Loucy (cell line): ENCODE measurements around the gene PDLIM7.

Source experiments
- EZH2phosphoT487 ChIP-seq: fragments of 200-600 bp; IDR thresholded peaks from 2 replicates; pipeline ENCODE4 v1.6.1; 2018; ENCODE audit warnings: antibody characterized with exemption, mild to moderate bottlenecking, moderate library complexity, borderline replicate concordance
- TF ChIP-seq, protein P1 (sequence below): fragments of 200-600 bp; sonication (generic); conservative IDR thresholded peaks from 2 replicates; pipeline ENCODE4 v1.5.1; 2014; ENCODE audit warnings: mild to moderate bottlenecking, antibody characterized with exemption, low read length

DNA sequence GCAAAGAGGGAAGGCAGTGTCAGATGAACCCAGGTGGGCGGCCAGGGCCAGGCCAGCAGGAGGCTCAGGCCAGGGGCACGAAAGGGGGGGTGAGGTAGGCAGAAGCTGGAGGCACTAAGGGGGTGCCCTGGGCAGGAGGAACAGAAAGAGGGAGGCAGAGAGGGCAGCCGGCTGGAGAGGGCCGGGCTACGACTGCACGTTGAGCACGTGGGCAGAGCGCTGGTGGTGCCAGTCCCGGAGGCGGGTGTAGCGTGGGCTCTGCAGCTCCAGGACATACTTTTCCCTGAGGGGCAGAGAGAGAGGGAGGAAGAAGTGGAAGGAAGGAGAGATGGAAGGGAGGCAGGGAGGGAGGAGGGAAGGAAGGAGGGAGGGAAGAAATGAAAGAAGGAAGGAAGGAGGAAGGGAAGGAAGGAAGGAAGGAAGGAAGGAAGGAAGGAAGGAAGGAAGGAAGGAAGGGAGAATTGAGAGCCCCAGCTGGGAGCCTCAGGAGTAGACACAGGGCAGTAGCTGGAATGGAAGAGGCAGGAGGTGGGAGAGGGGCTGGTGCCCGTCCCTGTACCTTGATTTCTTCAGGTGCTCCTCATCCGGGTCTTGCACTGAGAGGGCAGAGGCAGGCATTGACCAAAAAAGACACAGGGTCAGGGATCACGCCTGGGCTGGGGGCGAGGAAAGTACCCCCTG lies 7.0 kb downstream of the PDLIM7 start:
- TF ChIP-seq, protein P1, sequence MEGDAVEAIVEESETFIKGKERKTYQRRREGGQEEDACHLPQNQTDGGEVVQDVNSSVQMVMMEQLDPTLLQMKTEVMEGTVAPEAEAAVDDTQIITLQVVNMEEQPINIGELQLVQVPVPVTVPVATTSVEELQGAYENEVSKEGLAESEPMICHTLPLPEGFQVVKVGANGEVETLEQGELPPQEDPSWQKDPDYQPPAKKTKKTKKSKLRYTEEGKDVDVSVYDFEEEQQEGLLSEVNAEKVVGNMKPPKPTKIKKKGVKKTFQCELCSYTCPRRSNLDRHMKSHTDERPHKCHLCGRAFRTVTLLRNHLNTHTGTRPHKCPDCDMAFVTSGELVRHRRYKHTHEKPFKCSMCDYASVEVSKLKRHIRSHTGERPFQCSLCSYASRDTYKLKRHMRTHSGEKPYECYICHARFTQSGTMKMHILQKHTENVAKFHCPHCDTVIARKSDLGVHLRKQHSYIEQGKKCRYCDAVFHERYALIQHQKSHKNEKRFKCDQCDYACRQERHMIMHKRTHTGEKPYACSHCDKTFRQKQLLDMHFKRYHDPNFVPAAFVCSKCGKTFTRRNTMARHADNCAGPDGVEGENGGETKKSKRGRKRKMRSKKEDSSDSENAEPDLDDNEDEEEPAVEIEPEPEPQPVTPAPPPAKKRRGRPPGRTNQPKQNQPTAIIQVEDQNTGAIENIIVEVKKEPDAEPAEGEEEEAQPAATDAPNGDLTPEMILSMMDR = no peak
- no peak for TF ChIP-seq EZH2phosphoT487
